ENCODE results near the gene PTPRD.

GRCh38 chr9:10274175-10274574, 338.6 kb downstream of the PTPRD start:
- TF ChIP-seq CTCF (conservative IDR thresholded peaks at IDR 0.05 in 1 of 2, IDR thresholded peaks at IDR 0.05 in 1 of 2; ENCODE audit: low read depth in 1 of 2, low read length in 2 of 2) (no peak), EZH2 (IDR thresholded peaks at IDR 0.05; ENCODE audit: low read length, missing control alignments) (no peak)

Data from fibroblast of lung (primary cell).